Glutamatergic neuron (in vitro differentiated cells): ENCODE data around the gene SPECC1. TPM values are rescaled to one million over a fixed set of nuclear protein-coding genes. Genes with fewer than 3 reads are reported as not detected.
"Not testable (repeated sequence)": the region's sequence is repeated elsewhere in the genome, so short reads cannot be mapped to it uniquely, and the experiment has no call there.

Source experiments
- DNase-seq: peaks from one replicate; pipeline ENCODE4 v3.0.0; 2022
- H3K27ac Mint-ChIP-seq: one replicate; pipeline ENCODE4 v1.8.0; 2020; ENCODE audit warnings: mild to moderate bottlenecking, mixed read lengths, inconsistent platforms; ENCODE audit not compliant: unreplicated experiment
- H3K27me3 Mint-ChIP-seq: one replicate; pipeline ENCODE4 v1.8.0; 2020; ENCODE audit warnings: mild to moderate bottlenecking, moderate library complexity, mixed read lengths, inconsistent platforms; ENCODE audit not compliant: unreplicated experiment
- H3K36me3 Mint-ChIP-seq: one replicate; pipeline ENCODE4 v1.8.0; 2020; ENCODE audit warnings: mild to moderate bottlenecking, mixed read lengths, inconsistent platforms; ENCODE audit not compliant: unreplicated experiment
- H3K4me1 Mint-ChIP-seq: one replicate; pipeline ENCODE4 v1.8.0; 2020; ENCODE audit warnings: mild to moderate bottlenecking, low read depth, mixed read lengths, inconsistent platforms; ENCODE audit not compliant: unreplicated experiment
- H3K4me3 Mint-ChIP-seq: one replicate; pipeline ENCODE4 v1.8.0; 2020; ENCODE audit warnings: mild to moderate bottlenecking, mixed read lengths, inconsistent platforms; ENCODE audit not compliant: unreplicated experiment
- H3K9me3 Mint-ChIP-seq: one replicate; pipeline ENCODE4 v1.8.0; 2020; ENCODE audit warnings: mild to moderate bottlenecking, moderate library complexity, mixed read lengths, inconsistent platforms; ENCODE audit not compliant: unreplicated experiment
- CTCF ChIP-seq: fragments of 200-600 bp; sonication (generic); IDR thresholded peaks from one replicate; pipeline ENCODE4 v1.5.0; 2021; ENCODE audit not compliant: partially characterized antibody, unreplicated experiment
- total RNA-seq: library from RNA; stranded (reverse); fragmentation: NEBNext Ultra II Directional; extraction: Animal tissue kit (Norgen Biotek cat#: 25700); gene quantifications from one replicate; pipeline ENCODE4 v1.2.1, GENCODE V29; 2021; ENCODE audit not compliant: unreplicated experiment

The SPECC1 gene
- total RNA-seq, 1 donor from 2014 or later, result 60.6 TPM

- H3K36me3 Mint-ChIP-seq, result no peaks in the 10 kb centered on the region
- DNase-seq, result no peak
- H3K27me3 Mint-ChIP-seq, result no peaks in the 10 kb centered on the region
- no peaks in the 10 kb centered on the region for H3K9me3 Mint-ChIP-seq
- no peak for TF ChIP-seq CTCF
- H3K4me3 Mint-ChIP-seq, result no peak overlapping the region
- H3K27ac Mint-ChIP-seq, result no peak overlapping the region
- peaks cover 14% of the 10 kb centered on the region for H3K4me1 Mint-ChIP-seq
These were observed 223.5 kb downstream of the SPECC1 start for GRCh38 chr17:20232611-20233010.

GRCh38 chr17:20234276-20234675 is 225.1 kb downstream of the SPECC1 start:
- TF ChIP-seq CTCF, result no peak
- H3K9me3 Mint-ChIP-seq, result no peaks in the 10 kb centered on the region
- no peaks in the 10 kb centered on the region for H3K36me3 Mint-ChIP-seq
- DNase-seq, result no peak
- H3K4me3 Mint-ChIP-seq, result no peak overlapping the region
- peaks cover 14% of the 10 kb centered on the region for H3K4me1 Mint-ChIP-seq
- no peaks in the 10 kb centered on the region for H3K27me3 Mint-ChIP-seq
- H3K27ac Mint-ChIP-seq, result no peak overlapping the region

GRCh38 chr17:20235747-20236146 is 226.6 kb downstream of the SPECC1 start:
- peak; percentile 39 for DNase-seq
- no peaks in the 10 kb centered on the region for H3K9me3 Mint-ChIP-seq
- H3K4me1 Mint-ChIP-seq, result peaks cover 14% of the 10 kb centered on the region
- no peak overlapping the region for H3K27ac Mint-ChIP-seq
- no peaks in the 10 kb centered on the region for H3K27me3 Mint-ChIP-seq
- TF ChIP-seq CTCF, result no peak
- H3K36me3 Mint-ChIP-seq, result no peaks in the 10 kb centered on the region
- no peak overlapping the region for H3K4me3 Mint-ChIP-seq

GRCh38 chr17:20236578-20237227 is 227.5 kb downstream of the SPECC1 start:
- TF ChIP-seq CTCF, result no peak
- no peaks in the 10 kb centered on the region for H3K36me3 Mint-ChIP-seq
- H3K4me1 Mint-ChIP-seq, result peaks cover 14% of the 10 kb centered on the region
- no peaks in the 10 kb centered on the region for H3K9me3 Mint-ChIP-seq
- no peak for DNase-seq
- H3K27me3 Mint-ChIP-seq, result no peaks in the 10 kb centered on the region
- peak overlapping the region; percentile 72 for H3K27ac Mint-ChIP-seq
- H3K4me3 Mint-ChIP-seq, result no peak overlapping the region

GRCh38 chr17:20239776-20240175 is 230.6 kb downstream of the SPECC1 start:
- H3K4me3 Mint-ChIP-seq, H3K36me3 Mint-ChIP-seq, H3K27me3 Mint-ChIP-seq, H3K9me3 Mint-ChIP-seq, DNase-seq, H3K27ac Mint-ChIP-seq: not testable (repeated sequence)
- peaks cover 20% of the 10 kb centered on the region for H3K4me1 Mint-ChIP-seq
